Measurements from ENCODE around the gene FHAD1.

FHAD1 gene

GRCh38 chr1:15345705-15346345 is 98.8 kb downstream of the FHAD1 start:
- DNase-seq (ENCODE audit: low spot score), result no peak

DNA sequence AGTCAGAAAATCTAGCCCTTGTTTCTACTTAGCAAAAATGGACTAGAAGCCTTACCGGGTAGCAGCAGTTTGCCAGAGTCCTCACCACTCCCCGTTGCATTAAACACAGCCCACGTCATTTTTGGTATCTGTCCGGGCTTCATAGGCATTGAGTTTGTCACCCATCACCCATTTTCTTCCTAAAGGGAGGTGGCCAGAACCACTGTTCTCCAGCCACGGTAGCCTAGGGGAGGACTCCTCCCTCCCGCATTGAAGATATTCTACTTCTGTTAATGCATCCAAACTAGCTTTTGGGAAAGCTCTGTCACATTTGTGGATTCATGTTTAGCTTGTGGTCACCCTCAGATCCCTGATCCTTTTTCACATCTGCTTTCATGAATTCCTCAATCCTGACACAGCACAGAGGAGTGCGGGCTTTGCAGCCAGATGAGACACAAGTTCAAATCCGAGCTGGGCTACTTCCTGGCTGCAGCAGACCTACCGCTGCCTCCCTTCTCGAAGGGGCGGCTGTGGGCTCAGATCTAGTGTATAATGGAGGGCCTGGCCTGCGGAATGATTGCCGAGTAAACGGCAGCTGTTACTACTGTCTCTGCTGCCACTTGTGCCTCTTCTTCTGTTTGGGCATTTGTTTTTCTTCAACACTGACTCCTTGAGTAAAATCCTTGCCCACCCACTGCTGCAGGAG is 99.5 kb downstream of the FHAD1 start:
- DNase-seq (ENCODE audit: low spot score), result no peak

DNA sequence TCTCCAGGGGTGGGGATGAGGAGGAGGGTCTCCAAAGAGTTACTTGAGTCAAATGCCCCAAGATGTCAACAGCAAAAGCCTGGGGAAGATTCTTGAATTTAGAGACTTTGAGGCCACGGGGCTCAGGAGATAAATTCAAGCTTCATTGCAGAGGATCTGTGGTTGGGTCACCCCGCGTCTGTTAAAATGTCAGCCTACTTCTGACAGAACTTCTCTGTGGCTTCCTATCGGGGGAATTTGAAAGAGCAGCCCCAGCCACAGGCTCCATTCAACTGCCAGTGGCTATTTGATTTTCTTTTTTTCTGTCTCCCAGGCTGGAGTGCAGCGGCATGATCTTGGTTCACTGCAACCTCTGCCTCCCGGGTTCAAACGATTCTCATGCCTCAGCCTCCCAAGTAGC is 100.2 kb downstream of the FHAD1 start:
- no peak for DNase-seq (ENCODE audit: low spot score)

GRCh38 chr1:15348648-15349047 is 101.6 kb downstream of the FHAD1 start:
- no peak for DNase-seq (ENCODE audit: low spot score)

- no peak for DNase-seq (ENCODE audit: low spot score)
These were observed 102.1 kb downstream of the FHAD1 start for GRCh38 chr1:15349133-15349532.

GRCh38 chr1:15350151-15350550 is 103.1 kb downstream of the FHAD1 start:
- DNase-seq (ENCODE audit: low spot score), result no peak

DNA sequence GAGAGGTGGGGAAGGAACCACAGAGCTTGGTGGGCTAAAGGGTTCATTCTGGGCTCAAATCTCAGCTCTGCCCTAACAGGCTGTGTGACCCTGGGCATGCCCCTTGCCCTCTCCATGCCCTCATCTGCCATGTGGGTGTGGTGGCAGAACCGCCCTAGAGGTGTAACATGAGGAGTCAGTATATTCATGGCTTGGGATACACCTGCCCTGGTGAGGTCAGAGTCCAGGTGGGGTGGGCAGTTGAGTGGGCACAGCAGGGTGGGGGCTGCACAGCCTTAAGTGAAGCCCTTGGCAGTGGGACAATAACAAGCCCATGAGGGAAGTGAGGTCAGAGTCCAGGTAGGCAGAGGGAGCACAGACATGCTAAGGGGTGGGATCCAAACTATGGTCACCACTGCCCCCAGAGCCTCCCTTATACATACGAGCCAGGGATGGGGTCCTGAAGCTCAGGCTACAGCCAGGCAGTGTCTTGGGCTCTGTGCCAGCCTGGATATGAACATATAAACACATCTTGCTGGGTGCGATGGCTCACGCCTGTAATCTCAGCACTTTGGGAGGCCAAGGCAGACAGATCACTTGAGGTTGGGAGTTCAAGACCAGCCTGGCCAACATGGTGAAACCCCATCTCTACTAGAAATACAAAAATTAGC is 103.7 kb downstream of the FHAD1 start:
- DNase-seq (ENCODE audit: low spot score), result no peak

DNA sequence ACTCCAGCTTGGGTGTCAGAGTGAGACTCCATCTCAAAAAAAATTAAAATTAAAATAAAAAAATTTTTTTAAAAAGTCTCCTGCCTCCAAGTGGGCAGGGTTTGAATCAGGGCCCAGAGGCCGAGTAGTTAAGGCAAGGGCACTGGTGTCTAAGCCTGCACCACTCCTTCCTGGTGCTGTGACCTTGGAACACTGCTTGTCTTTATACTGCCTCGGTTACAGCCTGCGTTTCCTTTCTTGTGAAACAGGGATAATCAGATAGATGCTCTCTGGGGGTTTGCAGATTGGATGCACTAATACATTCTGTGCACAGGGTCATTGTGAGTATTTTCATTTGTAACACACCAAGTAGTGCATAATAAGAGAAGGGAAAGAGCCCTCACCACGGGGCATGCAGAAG is 104.3 kb downstream of the FHAD1 start:
- no peak for DNase-seq (ENCODE audit: low spot score)

DNA sequence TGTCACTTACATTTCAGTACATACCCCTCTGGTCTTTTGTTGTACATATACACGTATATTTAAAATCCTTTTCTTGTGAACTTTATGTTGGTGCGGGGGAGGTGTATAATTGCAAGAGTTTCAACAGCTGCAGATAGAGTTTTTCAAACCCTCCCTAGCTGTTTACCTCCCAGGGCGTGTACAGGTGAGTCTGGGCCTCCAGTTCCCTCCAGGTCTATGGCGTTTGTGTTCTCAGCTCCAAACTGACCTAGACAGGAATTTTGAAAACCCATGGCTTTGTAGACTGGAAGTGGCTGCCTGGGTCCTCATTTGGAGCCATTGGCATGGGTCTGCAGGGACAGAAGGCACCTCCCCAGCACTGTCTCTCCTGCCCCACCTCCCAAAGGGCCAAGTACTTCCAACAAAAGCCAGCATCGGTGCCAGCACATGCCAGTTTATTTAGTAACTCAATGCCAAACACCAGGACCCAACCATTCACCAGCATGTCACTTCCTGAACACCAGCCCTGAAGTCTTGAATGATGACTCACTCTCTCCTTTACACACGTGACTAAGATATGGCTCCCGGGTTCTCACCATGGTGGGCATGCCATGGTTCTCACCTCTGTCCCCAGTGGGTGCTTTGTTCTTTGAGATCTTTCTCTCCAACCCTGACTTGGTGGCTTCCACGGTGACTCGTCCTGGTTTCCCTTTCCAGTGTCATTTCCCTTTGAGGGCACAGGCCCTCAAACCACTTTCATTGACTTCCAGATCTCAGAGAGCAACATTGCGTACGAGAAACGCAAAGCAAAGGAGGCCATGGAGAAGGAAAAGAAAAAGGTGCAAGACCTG is 105.3 kb downstream of the FHAD1 start:
- peak; percentile 74 for DNase-seq (ENCODE audit: low spot score)

DNA sequence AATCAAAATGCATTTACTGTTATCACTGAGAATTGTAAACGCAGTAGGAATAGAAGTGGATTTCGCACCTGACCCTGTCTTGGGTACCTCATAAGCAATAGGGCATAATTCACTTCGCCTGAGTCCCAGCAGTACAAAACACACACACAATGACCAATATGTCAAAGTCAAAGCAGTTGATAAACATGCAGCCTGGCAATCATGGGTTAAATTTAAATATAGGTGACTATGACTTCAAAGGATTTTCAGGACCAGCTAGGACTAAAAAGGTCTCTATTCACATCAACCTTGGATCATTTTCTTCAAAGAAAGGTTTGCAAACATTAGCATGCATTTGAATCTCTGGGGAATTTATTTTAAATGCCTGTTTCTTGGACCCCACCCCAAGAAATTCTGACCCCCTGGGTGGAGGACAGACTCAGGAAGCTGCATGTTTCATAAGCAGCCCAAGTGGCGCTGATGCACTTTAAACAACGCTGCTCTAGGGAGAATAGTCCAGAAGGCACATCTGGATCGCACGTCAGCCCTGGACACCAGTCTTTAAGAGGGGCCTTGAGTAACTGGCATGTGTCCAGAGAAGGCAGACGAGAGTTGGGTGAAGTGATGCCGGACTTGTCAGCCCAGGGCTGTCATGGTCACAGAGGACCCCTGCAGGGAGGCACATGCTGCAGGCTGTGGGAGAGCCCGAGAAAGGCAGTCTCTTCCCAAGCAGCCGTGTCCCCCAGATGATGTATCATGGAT is 107.0 kb downstream of the FHAD1 start:
- DNase-seq (ENCODE audit: low spot score), result no peak

GRCh38 chr1:15354580-15354965 is 107.5 kb downstream of the FHAD1 start:
- peak; percentile 42 for DNase-seq (ENCODE audit: low spot score)

GRCh38 chr1:15355968-15356625 is 109.1 kb downstream of the FHAD1 start:
- DNase-seq (ENCODE audit: low spot score), result no peak

DNA sequence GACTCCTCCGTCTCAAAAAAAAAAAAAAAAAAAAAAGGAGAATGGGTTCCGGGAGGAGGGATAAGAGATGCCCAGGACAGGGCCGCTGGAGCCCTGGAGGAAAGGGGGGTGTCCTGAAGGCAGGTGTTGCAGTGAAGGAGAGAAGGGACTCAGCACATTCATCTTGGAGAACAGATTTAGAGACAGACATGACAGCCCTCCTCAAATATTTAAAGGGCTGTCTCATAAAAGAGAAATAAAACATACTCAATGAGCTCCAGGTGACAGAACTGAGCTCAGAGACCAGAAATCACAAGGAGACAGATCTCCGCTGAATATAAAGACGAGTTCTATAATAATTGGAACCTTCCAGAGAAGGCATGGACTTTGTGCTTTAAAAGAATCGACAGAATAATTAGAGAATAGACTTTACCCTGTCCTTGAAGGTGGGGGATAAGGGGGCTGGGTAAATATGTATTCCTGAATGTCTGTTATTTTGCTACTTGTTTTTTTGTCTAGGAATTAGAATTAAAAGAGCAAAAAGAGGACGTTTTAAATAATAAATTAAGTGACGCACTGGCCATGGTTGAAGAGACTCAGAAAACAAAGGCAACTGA is 110.7 kb downstream of the FHAD1 start:
- no peak for DNase-seq (ENCODE audit: low spot score)

GRCh38 chr1:15358565-15359133 is 111.6 kb downstream of the FHAD1 start:
- DNase-seq (ENCODE audit: low spot score), result no peak

GRCh38 chr1:15360700-15361099 is 113.7 kb downstream of the FHAD1 start:
- no peak for DNase-seq (ENCODE audit: low spot score)

GRCh38 chr1:15362096-15362736 is 115.2 kb downstream of the FHAD1 start:
- DNase-seq (ENCODE audit: low spot score), result no peak

- no peak for DNase-seq (ENCODE audit: low spot score)
These were observed 115.7 kb downstream of the FHAD1 start for GRCh38 chr1:15362737-15363128.

GRCh38 chr1:15364740-15365139 is 117.7 kb downstream of the FHAD1 start:
- no peak for DNase-seq (ENCODE audit: low spot score)

DNA sequence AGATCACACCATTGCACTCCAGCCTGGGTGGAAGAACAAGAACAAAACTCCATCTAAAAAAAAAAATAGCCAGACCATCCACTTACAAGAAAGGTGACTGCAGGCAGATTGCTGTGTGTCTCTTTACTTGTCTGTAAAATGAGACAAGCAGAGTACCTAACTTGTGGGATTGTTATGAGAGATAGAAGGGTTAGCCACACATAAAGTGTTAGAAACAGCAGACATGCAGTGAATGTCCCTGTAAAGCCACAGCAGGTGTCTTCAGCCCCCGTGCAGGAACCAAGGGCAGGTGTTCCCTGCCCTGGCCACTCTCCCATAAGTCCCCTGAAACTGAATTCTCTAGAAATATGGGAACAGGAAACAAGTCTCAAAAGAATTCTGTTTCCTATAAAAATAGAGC is 121.9 kb downstream of the FHAD1 start:
- no peak for DNase-seq (ENCODE audit: low spot score)

DNA sequence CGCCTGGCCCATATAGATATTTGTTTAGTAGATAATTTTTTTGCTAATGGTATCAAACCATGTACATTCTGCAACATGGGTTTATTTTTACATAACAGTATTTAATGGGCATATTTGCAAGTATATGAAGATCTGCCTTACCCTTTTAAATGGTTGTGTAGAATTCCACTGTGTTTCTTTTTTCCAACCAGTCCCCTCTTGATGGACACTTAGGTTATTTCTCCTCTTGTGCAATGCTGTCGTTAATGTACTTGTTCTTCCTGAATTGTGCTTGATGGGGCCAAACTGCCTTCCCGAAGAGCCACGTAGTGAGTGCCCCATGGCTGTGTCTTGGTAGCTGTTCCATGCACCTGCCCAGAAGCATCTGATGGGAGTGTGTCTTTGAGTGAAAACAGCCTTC is 123.2 kb downstream of the FHAD1 start:
- no peak for DNase-seq (ENCODE audit: low spot score)

Data from AG20443 (cell line).